MM.1S (cell line): ENCODE data around the gene CBFA2T2.
A peak's percentile ranks its signal among the peaks of the same experiment; 100 is the strongest.

Source experiments
- DNase-seq: peaks from one replicate; pipeline ENCODE4 v3.0.0-alpha.2; 2015
- H2AFZ ChIP-seq: fragments of 300-600 bp; sonication (generic); 2 replicates; pipeline ENCODE4 v1.6.0; 2016; ENCODE audit warnings: antibody characterized with exemption, low read length
- H3F3A ChIP-seq: fragments of 300-600 bp; sonication (generic); 2 replicates; pipeline ENCODE4 v1.6.1; 2016; ENCODE audit warnings: mild to moderate bottlenecking, antibody characterized with exemption, low read length, moderate library complexity, mixed read lengths; ENCODE audit not compliant: insufficient read depth
- H3K27ac ChIP-seq: fragments of 300-600 bp; sonication (generic); 2 replicates; pipeline ENCODE4 v1.5.1; 2016; ENCODE audit warnings: mild to moderate bottlenecking, low read length
- H3K27me3 ChIP-seq: fragments of 300-600 bp; sonication (generic); replicated peaks from 2 replicates; pipeline ENCODE4 v1.6.0; 2016; ENCODE audit warnings: low read length; ENCODE audit not compliant: insufficient read depth
- H3K36me3 ChIP-seq: fragments of 300-600 bp; sonication (generic); replicated peaks from 2 replicates; pipeline ENCODE4 v1.6.1; 2016; ENCODE audit warnings: mild to moderate bottlenecking, low read length, mixed read lengths; ENCODE audit not compliant: insufficient read depth
- H3K4me1 ChIP-seq: fragments of 300-600 bp; sonication (generic); 2 replicates; pipeline ENCODE4 v1.6.1; 2016; ENCODE audit warnings: low read length, mixed read lengths
- H3K4me2 ChIP-seq: fragments of 300-600 bp; sonication (generic); 2 replicates; pipeline ENCODE4 v1.6.0; 2016; ENCODE audit warnings: low read depth, low read length
- H3K4me3 ChIP-seq: fragments of 300-600 bp; sonication (generic); 2 replicates; pipeline ENCODE4 v1.5.1; 2016; ENCODE audit warnings: low read length, mixed read lengths
- H3K79me2 ChIP-seq: fragments of 300-600 bp; sonication (generic); 2 replicates; pipeline ENCODE4 v1.6.1; 2016; ENCODE audit warnings: mixed run types, low read length, mixed read lengths
- H3K9ac ChIP-seq: fragments of 300-600 bp; sonication (generic); 2 replicates; pipeline ENCODE4 v1.6.1; 2016; ENCODE audit warnings: low read length, mixed read lengths
- H3K9me2 ChIP-seq: fragments of 300-600 bp; sonication (generic); replicated peaks from 2 replicates; pipeline ENCODE4 v1.6.1; 2016; ENCODE audit warnings: mild to moderate bottlenecking, low read length, mixed read lengths; ENCODE audit not compliant: insufficient read depth
- H3K9me3 ChIP-seq: fragments of 300-600 bp; sonication (generic); replicated peaks from 2 replicates; pipeline ENCODE4 v1.6.1; 2016; ENCODE audit warnings: mild to moderate bottlenecking, low read length, mixed read lengths; ENCODE audit not compliant: insufficient read depth
- H4K20me1 ChIP-seq: fragments of 300-600 bp; sonication (generic); 2 replicates; pipeline ENCODE4 v1.6.1; 2016; ENCODE audit warnings: mild to moderate bottlenecking, low read length, moderate library complexity, mixed read lengths; ENCODE audit not compliant: insufficient read depth
- CTCF ChIP-seq: fragments of 300-600 bp; sonication (generic); IDR thresholded peaks from 2 replicates; pipeline ENCODE4 v1.5.1; 2016; ENCODE audit warnings: antibody characterized with exemption, low read length, mixed read lengths
- EZH2 ChIP-seq: fragments of 300-600 bp; sonication (generic); optimal IDR thresholded peaks from 2 replicates; pipeline ENCODE3; 2017; ENCODE audit warnings: low read depth, mild to moderate bottlenecking, antibody characterized with exemption, low read length, mixed read lengths
- EZH2phosphoT487 ChIP-seq: fragments of 300-600 bp; sonication (generic); IDR thresholded peaks from 2 replicates; pipeline ENCODE4 v1.6.1; 2018; ENCODE audit warnings: antibody characterized with exemption, low read length

CBFA2T2 gene

GRCh38 chr20:33604991-33605370 is 115.1 kb downstream of the CBFA2T2 start:
- Histone ChIP-seq H4K20me1 (no peaks in the 10 kb centered on the region), H3K27ac (no peak overlapping the region), H3K79me2 (no peaks in the 10 kb centered on the region), H3K9ac (no peak overlapping the region), H3K4me1 (peaks cover 42% of the 10 kb centered on the region), H2AFZ (no peak overlapping the region), H3K4me2 (no peak overlapping the region), H3K36me3 (no peaks in the 10 kb centered on the region), H3K9me3 (no peaks in the 10 kb centered on the region), H3F3A (peaks cover 17% of the 10 kb centered on the region), H3K9me2 (no peaks in the 10 kb centered on the region), H3K27me3 (no peaks in the 10 kb centered on the region), H3K4me3 (no peak overlapping the region)
- DNase-seq = no peak
- TF ChIP-seq EZH2 = no peak
- no peak for TF ChIP-seq EZH2phosphoT487
- TF ChIP-seq CTCF = no peak

DNA sequence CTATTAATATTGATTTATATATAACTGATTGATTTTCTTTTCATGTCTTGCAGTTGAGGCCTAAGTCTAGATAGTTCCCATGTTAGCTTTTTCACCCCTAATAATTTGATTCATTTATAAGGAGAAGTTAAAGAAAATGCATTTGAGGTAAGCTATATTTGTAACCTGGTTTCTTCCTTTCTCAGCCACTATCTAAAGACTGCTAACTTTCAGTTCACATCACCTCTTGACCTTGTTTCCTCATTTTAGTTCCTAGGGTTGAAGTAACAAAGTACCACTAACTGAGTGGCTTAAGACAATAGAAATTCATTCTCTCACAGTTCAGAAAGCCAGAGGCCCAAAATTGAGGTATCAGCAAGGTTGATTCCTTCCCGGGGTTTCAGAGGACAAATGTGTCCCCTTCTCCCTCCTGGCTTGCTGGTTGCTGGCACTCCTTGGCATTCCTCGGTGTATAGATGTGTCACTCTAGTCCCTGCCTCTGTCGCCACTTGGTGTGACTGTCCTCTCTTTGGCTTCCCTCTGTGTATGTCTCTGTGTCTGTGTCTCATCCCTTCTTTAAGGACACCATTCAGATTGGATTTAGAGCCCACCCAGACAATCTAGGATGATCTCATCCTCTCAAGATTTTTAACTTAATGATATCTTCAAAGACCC is 116.3 kb downstream of the CBFA2T2 start:
- H3K36me3 ChIP-seq = no peaks in the 10 kb centered on the region
- peak; percentile 39 for DNase-seq
- no peaks in the 10 kb centered on the region for H4K20me1 ChIP-seq
- H3K27ac ChIP-seq = peak overlapping the region; percentile 1; the same call in 1 of the 2 replicates
- no peaks in the 10 kb centered on the region for H3K79me2 ChIP-seq
- H3K4me1 ChIP-seq = peaks cover 42% of the 10 kb centered on the region
- H3K9me3 ChIP-seq = no peaks in the 10 kb centered on the region
- H3F3A ChIP-seq = peaks cover 17% of the 10 kb centered on the region
- peak overlapping the region; percentile 56 for H3K4me2 ChIP-seq
- no peaks in the 10 kb centered on the region for H3K27me3 ChIP-seq
- TF ChIP-seq CTCF (no peak), EZH2phosphoT487 (no peak), EZH2 (no peak)
- H2AFZ ChIP-seq = no peak overlapping the region
- no peak overlapping the region for H3K4me3 ChIP-seq
- no peak overlapping the region for H3K9ac ChIP-seq
- no peaks in the 10 kb centered on the region for H3K9me2 ChIP-seq

DNA sequence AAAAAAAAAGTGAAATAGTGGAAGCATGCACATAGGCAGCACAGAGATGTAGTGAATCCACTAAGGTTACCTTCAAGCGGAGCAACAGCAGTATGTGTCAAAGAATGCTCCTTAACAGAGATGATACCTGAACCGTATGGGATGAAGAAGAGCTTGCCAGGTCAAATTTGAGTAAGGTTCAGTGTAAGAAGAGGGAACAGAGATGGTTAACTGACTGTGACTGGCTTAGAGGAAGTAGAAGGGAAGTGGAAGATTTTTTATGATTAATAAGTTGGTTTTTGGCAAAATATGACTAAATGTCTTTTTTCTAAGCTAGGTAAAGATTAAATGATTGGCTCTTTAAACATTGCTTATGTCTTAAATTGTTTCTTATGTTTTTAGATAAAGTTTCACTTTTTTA is 119.6 kb downstream of the CBFA2T2 start:
- H3K9me3 ChIP-seq = no peaks in the 10 kb centered on the region
- H2AFZ ChIP-seq = no peak overlapping the region
- no peaks in the 10 kb centered on the region for H3K27me3 ChIP-seq
- no peaks in the 10 kb centered on the region for H3K79me2 ChIP-seq
- H3K9me2 ChIP-seq = no peaks in the 10 kb centered on the region
- no peak overlapping the region for H3K4me2 ChIP-seq
- H3K36me3 ChIP-seq = no peaks in the 10 kb centered on the region
- H3F3A ChIP-seq = peaks cover 4% of the 10 kb centered on the region
- H3K4me3 ChIP-seq = no peak overlapping the region
- H3K4me1 ChIP-seq = peaks cover 19% of the 10 kb centered on the region
- no peak overlapping the region for H3K27ac ChIP-seq
- H3K9ac ChIP-seq = no peak overlapping the region
- TF ChIP-seq EZH2phosphoT487 (no peak), EZH2 (no peak)
- no peak for DNase-seq
- H4K20me1 ChIP-seq = no peaks in the 10 kb centered on the region

DNA sequence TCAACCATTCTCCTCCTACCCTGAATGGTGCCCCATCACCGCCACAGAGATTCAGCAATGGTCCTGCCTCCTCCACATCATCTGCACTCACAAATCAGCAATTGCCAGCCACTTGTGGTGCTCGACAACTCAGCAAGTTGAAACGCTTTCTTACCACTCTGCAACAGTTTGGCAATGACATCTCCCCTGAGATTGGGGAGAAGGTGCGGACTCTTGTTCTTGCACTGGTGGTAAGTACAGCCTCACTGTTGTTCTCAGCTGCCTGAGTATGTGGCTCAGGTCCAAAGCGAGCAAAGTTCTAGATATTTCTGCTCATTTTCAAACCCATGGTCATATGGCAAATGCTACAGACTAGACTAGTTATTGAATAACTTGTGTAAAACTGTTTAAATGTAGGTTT is 121.2 kb downstream of the CBFA2T2 start:
- Histone ChIP-seq H3K9me2 (no peaks in the 10 kb centered on the region), H3K9ac (no peak overlapping the region), H3K9me3 (no peaks in the 10 kb centered on the region), H3K27me3 (no peaks in the 10 kb centered on the region), H3K4me2 (no peak overlapping the region), H3K36me3 (no peaks in the 10 kb centered on the region), H3K79me2 (no peaks in the 10 kb centered on the region), H2AFZ (no peak overlapping the region), H4K20me1 (no peaks in the 10 kb centered on the region), H3K27ac (no peak overlapping the region), H3K4me3 (no peak overlapping the region), H3K4me1 (peaks cover 9% of the 10 kb centered on the region), H3F3A (peaks cover 1% of the 10 kb centered on the region)
- no peak for DNase-seq
- TF ChIP-seq CTCF = no peak
- TF ChIP-seq EZH2phosphoT487 = no peak
- no peak for TF ChIP-seq EZH2
